H9 (cell line): ENCODE measurements around the gene APBA2. TPM values are rescaled to one million over a fixed set of nuclear protein-coding genes. Genes with fewer than 3 reads are reported as not detected.
A peak's percentile ranks its signal among the peaks of the same experiment; 100 is the strongest.

Source experiments
- DNase-seq: peaks from one replicate; pipeline ENCODE4 v3.0.0-alpha.2; 2017
- H2AFZ ChIP-seq: one replicate; pipeline ENCODE4 v1.6.1; 2013; ENCODE audit warnings: mild to moderate bottlenecking, low read length, control low read depth, moderate library complexity
- H2AK5ac ChIP-seq: 2 replicates; pipeline ENCODE4 v1.6.1; 2013; ENCODE audit warnings: low read length, control low read depth, mixed read lengths; ENCODE audit not compliant: insufficient read length
- H2BK120ac ChIP-seq: one replicate; pipeline ENCODE4 v1.6.1; 2013; ENCODE audit warnings: low read depth, mild to moderate bottlenecking, low read length, control low read depth, inconsistent platforms; ENCODE audit not compliant: poor library complexity, severe bottlenecking
- H2BK12ac ChIP-seq: 2 replicates; pipeline ENCODE4 v1.6.1; 2013; ENCODE audit warnings: low read length, control low read depth, mixed read lengths, low read depth; ENCODE audit not compliant: insufficient read length
- H2BK15ac ChIP-seq: 2 replicates; pipeline ENCODE4 v1.6.1; 2013; ENCODE audit warnings: low read depth, low read length, control low read depth
- H2BK20ac ChIP-seq: one replicate; pipeline ENCODE4 v1.6.1; 2013; ENCODE audit warnings: low read depth, mild to moderate bottlenecking, low read length, control low read depth, inconsistent platforms; ENCODE audit not compliant: poor library complexity, severe bottlenecking
- H2BK5ac ChIP-seq: 2 replicates; pipeline ENCODE4 v1.6.1; 2013; ENCODE audit warnings: low read length, control low read depth, mixed read lengths; ENCODE audit not compliant: insufficient read length
- H3K14ac ChIP-seq: 2 replicates; pipeline ENCODE4 v1.6.1; 2013; ENCODE audit warnings: low read length, control low read depth; ENCODE audit not compliant: insufficient read depth
- H3K18ac ChIP-seq: 2 replicates; pipeline ENCODE4 v1.6.1; 2013; ENCODE audit warnings: low read depth, mild to moderate bottlenecking, mixed read lengths, low read length, control low read depth; ENCODE audit not compliant: insufficient read length
- H3K23ac ChIP-seq: 2 replicates; pipeline ENCODE4 v1.6.1; 2013; ENCODE audit warnings: low read length, control low read depth, mixed read lengths, low read depth; ENCODE audit not compliant: insufficient read length
- H3K23me2 ChIP-seq: 2 replicates; pipeline ENCODE4 v1.6.1; 2013; ENCODE audit warnings: low read depth, mild to moderate bottlenecking, mixed read lengths, low read length, control low read depth; ENCODE audit not compliant: insufficient read length, poor library complexity, severe bottlenecking
- H3K27ac ChIP-seq: 2 replicates; pipeline ENCODE4 v1.5.1; 2013; ENCODE audit warnings: low read length, control low read depth, mixed read lengths, low read depth; ENCODE audit not compliant: insufficient read length
- H3K27me3 ChIP-seq: 2 replicates; pipeline ENCODE4 v1.6.1; 2013; ENCODE audit warnings: low read length, control low read depth, inconsistent platforms; ENCODE audit not compliant: insufficient read depth
- H3K4ac ChIP-seq: 2 replicates; pipeline ENCODE4 v1.6.1; 2013; ENCODE audit warnings: low read depth, mild to moderate bottlenecking, control low read depth, inconsistent platforms, low read length, moderate library complexity
- H3K4me1 ChIP-seq: 2 replicates; pipeline ENCODE4 v1.6.1; 2013; ENCODE audit warnings: low read length, control low read depth, inconsistent platforms; ENCODE audit not compliant: insufficient read depth
- H3K4me2 ChIP-seq: 2 replicates; pipeline ENCODE4 v1.6.1; 2013; ENCODE audit warnings: low read length, control low read depth, mixed read lengths; ENCODE audit not compliant: insufficient read length, insufficient read depth
- H3K56ac ChIP-seq: 2 replicates; pipeline ENCODE4 v1.6.1; 2013; ENCODE audit warnings: low read depth, mild to moderate bottlenecking, mixed read lengths, low read length, control low read depth; ENCODE audit not compliant: insufficient read length
- H3K79me1 ChIP-seq: 2 replicates; pipeline ENCODE4 v1.6.1; 2013; ENCODE audit warnings: low read depth, mild to moderate bottlenecking, moderate library complexity, low read length, control low read depth, inconsistent platforms; ENCODE audit not compliant: insufficient read depth, poor library complexity, severe bottlenecking
- H3K79me2 ChIP-seq: 2 replicates; pipeline ENCODE4 v1.6.1; 2013; ENCODE audit warnings: low read length, control low read depth, inconsistent platforms; ENCODE audit not compliant: insufficient read depth
- H3K9ac ChIP-seq: 2 replicates; pipeline ENCODE4 v1.6.1; 2013; ENCODE audit warnings: low read length, control low read depth, mixed read lengths; ENCODE audit not compliant: insufficient read length; ENCODE audit errors: extremely low read depth
- H3K9me3 ChIP-seq: one replicate; pipeline ENCODE4 v1.6.1; 2013; ENCODE audit warnings: low read depth, low read length, inconsistent platforms; ENCODE audit not compliant: control insufficient read depth
- H3T11ph ChIP-seq: one replicate; pipeline ENCODE4 v1.6.1; 2013; ENCODE audit warnings: mild to moderate bottlenecking, low read length, control low read depth, inconsistent platforms
- H4K20me1 ChIP-seq: one replicate; pipeline ENCODE4 v1.6.1; 2013; ENCODE audit not compliant: control insufficient read depth, insufficient read length, insufficient read depth
- H4K5ac ChIP-seq: 2 replicates; pipeline ENCODE4 v1.6.1; 2013; ENCODE audit warnings: low read depth, mild to moderate bottlenecking, mixed read lengths, low read length, control low read depth; ENCODE audit not compliant: insufficient read length
- H4K8ac ChIP-seq: replicated peaks from 2 replicates; pipeline ENCODE4 v1.6.1; 2013; ENCODE audit warnings: low read length, control low read depth, mixed read lengths, low read depth; ENCODE audit not compliant: insufficient read length
- H4K91ac ChIP-seq: 2 replicates; pipeline ENCODE4 v1.6.1; 2013; ENCODE audit warnings: low read depth, mild to moderate bottlenecking, moderate library complexity, mixed read lengths, low read length, control low read depth; ENCODE audit not compliant: insufficient read length
- H3K27ac Mint-ChIP-seq, 3 experiments: 2 replicates in 2 of 3; 3 replicates in 1 of 3; pipeline ENCODE4 v1.8.0; 2020 to 2021; ENCODE audit warnings: mixed read lengths in 3 of 3, mild to moderate bottlenecking in 1 of 3, moderate library complexity in 1 of 3
- H3K27me3 Mint-ChIP-seq: 2 replicates; pipeline ENCODE4 v1.8.0; 2021; ENCODE audit warnings: low read depth, mild to moderate bottlenecking, moderate library complexity, mixed read lengths
- H3K36me3 Mint-ChIP-seq, 3 experiments: 2 replicates in 2 of 3; 3 replicates in 1 of 3; pipeline ENCODE4 v1.8.0; 2020 to 2021; ENCODE audit warnings: low read depth in 3 of 3, mixed read lengths in 3 of 3; ENCODE audit not compliant: insufficient read depth in 1 of 3
- H3K4me1 Mint-ChIP-seq, 2 experiments: 2 replicates each; pipeline ENCODE4 v1.8.0; 2020; ENCODE audit warnings: mixed read lengths in 2 of 2
- H3K4me3 Mint-ChIP-seq, 2 experiments: 2 replicates in 1 of 2; 3 replicates in 1 of 2; pipeline ENCODE4 v1.8.0; 2020 to 2021; ENCODE audit warnings: mild to moderate bottlenecking in 2 of 2, mixed read lengths in 2 of 2, moderate library complexity in 1 of 2
- H3K9me3 Mint-ChIP-seq, 2 experiments: 2 replicates in 1 of 2; 3 replicates in 1 of 2; pipeline ENCODE4 v1.8.0; 2020; ENCODE audit warnings: mild to moderate bottlenecking in 2 of 2, mixed read lengths in 2 of 2, moderate library complexity in 1 of 2
- WGBS: extraction: QIAGEN DNeasy Blood & Tissue Kit; methylation state at CpG from one replicate; pipeline ENCODE4 v1.1.7; 2013; ENCODE audit warnings: missing lambda C conversion rate, low lambda C conversion rate, mixed read lengths; ENCODE audit not compliant: insufficient read length; ENCODE audit errors: extremely low coverage; 5-methylcytosine and 5-hydroxymethylcytosine counted together
- total RNA-seq: library from RNA; stranded (reverse); gene quantifications from 2 replicates; pipeline ENCODE4 v1.2.1, GENCODE V29; 2021
- TF ChIP-seq, protein P1 (sequence below): fragments of 200-600 bp; sonication (generic); conservative IDR thresholded peaks from 3 replicates; pipeline ENCODE4 v1.8.0; 2021; ENCODE audit warnings: antibody characterized with exemption, mild to moderate bottlenecking

Gene APBA2
- total RNA-seq, 1 experiment from 2014 or later, result 14.3 TPM

GRCh38 chr15:28919201-28919635, 33.4 kb downstream of the APBA2 start:
- Histone ChIP-seq H3K23me2 (no peaks in the 10 kb centered on the region), H2BK12ac (no peak overlapping the region), H2BK15ac (no peak overlapping the region), H4K91ac (no peak overlapping the region), H3K14ac (no peak overlapping the region), H3K18ac (no peak overlapping the region), H3K4me1 (no peaks in the 10 kb centered on the region), H2BK20ac (no peak overlapping the region), H4K20me1 (no peaks in the 10 kb centered on the region), H3K56ac (no peak overlapping the region), H3K79me1 (no peaks in the 10 kb centered on the region), H2BK5ac (no peak overlapping the region), H2AK5ac (no peak overlapping the region), H3T11ph (no peak overlapping the region), H3K9me3 (no peaks in the 10 kb centered on the region), H3K23ac (no peak overlapping the region), H3K4ac (no peak overlapping the region), H3K27me3 (no peaks in the 10 kb centered on the region), H3K79me2 (no peaks in the 10 kb centered on the region), H3K4me2 (no peak overlapping the region), H4K5ac (no peak overlapping the region), H2AFZ (no peak overlapping the region), H4K8ac (no peak overlapping the region), H2BK120ac (no peak overlapping the region), H3K27ac (no peak overlapping the region), H3K9ac (no peak overlapping the region)
- Mint-ChIP-seq H3K4me1 (peaks cover 13 to 17% of the 10 kb centered on the region in 2 experiments), H3K36me3 (peaks cover 0 to 8% (median 3%) of the 10 kb centered on the region in 3 experiments; a peak in 3 of 7 replicates), H3K27ac (no peak overlapping the region), H3K9me3 (no peaks in the 10 kb centered on the region), H3K27me3 (no peaks in the 10 kb centered on the region), H3K4me3 (peak overlapping the region in 1 of 2 experiments; percentile 65; a peak in 2 of 5 replicates)
- WGBS, result no CpG with 5 or more reads among the region's 17 CpGs
- DNase-seq, result peak; percentile 47
- TF ChIP-seq, protein P1, sequence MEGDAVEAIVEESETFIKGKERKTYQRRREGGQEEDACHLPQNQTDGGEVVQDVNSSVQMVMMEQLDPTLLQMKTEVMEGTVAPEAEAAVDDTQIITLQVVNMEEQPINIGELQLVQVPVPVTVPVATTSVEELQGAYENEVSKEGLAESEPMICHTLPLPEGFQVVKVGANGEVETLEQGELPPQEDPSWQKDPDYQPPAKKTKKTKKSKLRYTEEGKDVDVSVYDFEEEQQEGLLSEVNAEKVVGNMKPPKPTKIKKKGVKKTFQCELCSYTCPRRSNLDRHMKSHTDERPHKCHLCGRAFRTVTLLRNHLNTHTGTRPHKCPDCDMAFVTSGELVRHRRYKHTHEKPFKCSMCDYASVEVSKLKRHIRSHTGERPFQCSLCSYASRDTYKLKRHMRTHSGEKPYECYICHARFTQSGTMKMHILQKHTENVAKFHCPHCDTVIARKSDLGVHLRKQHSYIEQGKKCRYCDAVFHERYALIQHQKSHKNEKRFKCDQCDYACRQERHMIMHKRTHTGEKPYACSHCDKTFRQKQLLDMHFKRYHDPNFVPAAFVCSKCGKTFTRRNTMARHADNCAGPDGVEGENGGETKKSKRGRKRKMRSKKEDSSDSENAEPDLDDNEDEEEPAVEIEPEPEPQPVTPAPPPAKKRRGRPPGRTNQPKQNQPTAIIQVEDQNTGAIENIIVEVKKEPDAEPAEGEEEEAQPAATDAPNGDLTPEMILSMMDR, result no peak
